ENCODE measurements around the gene GPR132. TPM values are rescaled to one million over a fixed set of nuclear protein-coding genes. Genes with fewer than 3 reads are reported as not detected.

The GPR132 gene
- total and polyA plus RNA-seq, 2 experiments from 2014 or later = 0.14 TPM; not detected in 1

DNA sequence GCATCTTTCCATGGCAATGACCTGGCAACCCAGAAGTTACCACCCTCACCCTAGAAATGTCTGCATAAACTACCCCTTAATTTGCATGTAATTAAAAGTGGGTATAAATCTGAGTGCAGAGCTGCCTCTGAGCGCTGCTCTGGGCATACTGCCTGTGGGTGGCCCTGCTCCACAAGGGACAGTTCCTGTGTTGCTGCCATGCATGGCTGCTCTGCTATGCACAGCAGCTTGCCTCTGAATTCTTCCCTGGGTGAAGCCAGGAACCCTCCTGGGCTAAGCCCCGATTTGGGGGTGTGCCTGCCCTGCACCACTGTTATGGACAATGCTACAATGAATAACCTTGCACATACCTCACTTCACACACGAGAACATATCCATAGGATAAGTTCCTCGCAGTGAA, 35.7 kb upstream of the GPR132 start (continued):
- TF ChIP-seq, protein P1, sequence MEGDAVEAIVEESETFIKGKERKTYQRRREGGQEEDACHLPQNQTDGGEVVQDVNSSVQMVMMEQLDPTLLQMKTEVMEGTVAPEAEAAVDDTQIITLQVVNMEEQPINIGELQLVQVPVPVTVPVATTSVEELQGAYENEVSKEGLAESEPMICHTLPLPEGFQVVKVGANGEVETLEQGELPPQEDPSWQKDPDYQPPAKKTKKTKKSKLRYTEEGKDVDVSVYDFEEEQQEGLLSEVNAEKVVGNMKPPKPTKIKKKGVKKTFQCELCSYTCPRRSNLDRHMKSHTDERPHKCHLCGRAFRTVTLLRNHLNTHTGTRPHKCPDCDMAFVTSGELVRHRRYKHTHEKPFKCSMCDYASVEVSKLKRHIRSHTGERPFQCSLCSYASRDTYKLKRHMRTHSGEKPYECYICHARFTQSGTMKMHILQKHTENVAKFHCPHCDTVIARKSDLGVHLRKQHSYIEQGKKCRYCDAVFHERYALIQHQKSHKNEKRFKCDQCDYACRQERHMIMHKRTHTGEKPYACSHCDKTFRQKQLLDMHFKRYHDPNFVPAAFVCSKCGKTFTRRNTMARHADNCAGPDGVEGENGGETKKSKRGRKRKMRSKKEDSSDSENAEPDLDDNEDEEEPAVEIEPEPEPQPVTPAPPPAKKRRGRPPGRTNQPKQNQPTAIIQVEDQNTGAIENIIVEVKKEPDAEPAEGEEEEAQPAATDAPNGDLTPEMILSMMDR (conservative IDR thresholded peaks at IDR 0.05; ENCODE audit: low read depth in 2 of 2) = no peak
- TF ChIP-seq ZNF331 (CRISPR knock-in tag; IDR thresholded peaks at IDR 0.05; ENCODE audit: low read depth) (no peak), EZH2phosphoT487 (IDR thresholded peaks at IDR 0.05; ENCODE audit: unreplicated experiment) (no peak), JUNB (IDR thresholded peaks at IDR 0.05; ENCODE audit: unreplicated experiment) (no peak), NANOG (IDR thresholded peaks at IDR 0.05; ENCODE audit: borderline replicate concordance) (no peak), EZH2 (IDR thresholded peaks at IDR 0.05; ENCODE audit: low read depth, unreplicated experiment) (no peak), STAT1 (IDR thresholded peaks at IDR 0.05; ENCODE audit: unreplicated experiment) (no peak)

DNA sequence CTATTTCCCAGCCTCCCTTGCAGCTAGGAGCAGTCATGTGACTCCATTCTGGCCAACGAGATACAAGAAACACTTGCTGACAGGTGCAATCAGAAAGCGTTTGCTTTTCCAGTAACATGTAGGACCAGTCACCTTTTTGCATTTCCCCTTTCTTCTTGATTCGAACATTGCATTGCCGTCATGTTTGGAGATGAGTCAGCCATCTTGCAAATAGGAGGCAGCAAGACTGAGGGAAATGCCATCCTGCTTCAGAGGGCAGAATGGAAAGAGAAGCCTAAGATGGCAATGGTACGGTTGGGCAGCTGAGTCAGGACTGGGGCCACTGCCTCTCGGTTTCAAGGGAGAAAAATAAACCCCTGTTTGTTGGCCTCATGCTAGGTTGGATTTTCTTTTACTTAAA, 34.5 kb upstream of the GPR132 start:
- H3K4me3 ChIP-seq = no peak overlapping the region
- no peaks in the 10 kb centered on the region for H3K4me1 Mint-ChIP-seq
- no peaks in the 10 kb centered on the region for H3K9me2 ChIP-seq (ENCODE audit: insufficient read depth)
- H3K9me3 Mint-ChIP-seq = peaks cover 34% of the 10 kb centered on the region
- ATAC-seq = no peak
- no peak overlapping the region for H2AFZ ChIP-seq
- peaks cover 11% of the 10 kb centered on the region; the same call in 1 of the 2 replicates for H3K27me3 ChIP-seq (ENCODE audit: insufficient read depth)
- H3K4me1 ChIP-seq (ENCODE audit: insufficient read depth) = no peaks in the 10 kb centered on the region
- H3K4me3 Mint-ChIP-seq = no peak overlapping the region
- H4K20me1 ChIP-seq (replicated peaks; ENCODE audit: insufficient read depth) = no peaks in the 10 kb centered on the region
- DNase-seq (ENCODE audit: low spot score) = no peak
- peaks cover 10% of the 10 kb centered on the region for H3K27me3 Mint-ChIP-seq (ENCODE audit: insufficient read depth, low read depth, poor library complexity)
- no peaks in the 10 kb centered on the region for H3K79me2 ChIP-seq (replicated peaks; ENCODE audit: insufficient read depth)
- H3K36me3 ChIP-seq (ENCODE audit: insufficient read depth) = no peaks in the 10 kb centered on the region
- no peaks in the 10 kb centered on the region for H3F3A ChIP-seq (replicated peaks; ENCODE audit: low read depth)
- H3K27ac ChIP-seq (ENCODE audit: low read depth) = no peak overlapping the region
- H3K27ac Mint-ChIP-seq = no peak overlapping the region
- H3K36me3 Mint-ChIP-seq (ENCODE audit: low read depth) = peaks cover 4% of the 10 kb centered on the region
- H3K4me2 ChIP-seq = no peak overlapping the region
- TF ChIP-seq, protein P2, sequence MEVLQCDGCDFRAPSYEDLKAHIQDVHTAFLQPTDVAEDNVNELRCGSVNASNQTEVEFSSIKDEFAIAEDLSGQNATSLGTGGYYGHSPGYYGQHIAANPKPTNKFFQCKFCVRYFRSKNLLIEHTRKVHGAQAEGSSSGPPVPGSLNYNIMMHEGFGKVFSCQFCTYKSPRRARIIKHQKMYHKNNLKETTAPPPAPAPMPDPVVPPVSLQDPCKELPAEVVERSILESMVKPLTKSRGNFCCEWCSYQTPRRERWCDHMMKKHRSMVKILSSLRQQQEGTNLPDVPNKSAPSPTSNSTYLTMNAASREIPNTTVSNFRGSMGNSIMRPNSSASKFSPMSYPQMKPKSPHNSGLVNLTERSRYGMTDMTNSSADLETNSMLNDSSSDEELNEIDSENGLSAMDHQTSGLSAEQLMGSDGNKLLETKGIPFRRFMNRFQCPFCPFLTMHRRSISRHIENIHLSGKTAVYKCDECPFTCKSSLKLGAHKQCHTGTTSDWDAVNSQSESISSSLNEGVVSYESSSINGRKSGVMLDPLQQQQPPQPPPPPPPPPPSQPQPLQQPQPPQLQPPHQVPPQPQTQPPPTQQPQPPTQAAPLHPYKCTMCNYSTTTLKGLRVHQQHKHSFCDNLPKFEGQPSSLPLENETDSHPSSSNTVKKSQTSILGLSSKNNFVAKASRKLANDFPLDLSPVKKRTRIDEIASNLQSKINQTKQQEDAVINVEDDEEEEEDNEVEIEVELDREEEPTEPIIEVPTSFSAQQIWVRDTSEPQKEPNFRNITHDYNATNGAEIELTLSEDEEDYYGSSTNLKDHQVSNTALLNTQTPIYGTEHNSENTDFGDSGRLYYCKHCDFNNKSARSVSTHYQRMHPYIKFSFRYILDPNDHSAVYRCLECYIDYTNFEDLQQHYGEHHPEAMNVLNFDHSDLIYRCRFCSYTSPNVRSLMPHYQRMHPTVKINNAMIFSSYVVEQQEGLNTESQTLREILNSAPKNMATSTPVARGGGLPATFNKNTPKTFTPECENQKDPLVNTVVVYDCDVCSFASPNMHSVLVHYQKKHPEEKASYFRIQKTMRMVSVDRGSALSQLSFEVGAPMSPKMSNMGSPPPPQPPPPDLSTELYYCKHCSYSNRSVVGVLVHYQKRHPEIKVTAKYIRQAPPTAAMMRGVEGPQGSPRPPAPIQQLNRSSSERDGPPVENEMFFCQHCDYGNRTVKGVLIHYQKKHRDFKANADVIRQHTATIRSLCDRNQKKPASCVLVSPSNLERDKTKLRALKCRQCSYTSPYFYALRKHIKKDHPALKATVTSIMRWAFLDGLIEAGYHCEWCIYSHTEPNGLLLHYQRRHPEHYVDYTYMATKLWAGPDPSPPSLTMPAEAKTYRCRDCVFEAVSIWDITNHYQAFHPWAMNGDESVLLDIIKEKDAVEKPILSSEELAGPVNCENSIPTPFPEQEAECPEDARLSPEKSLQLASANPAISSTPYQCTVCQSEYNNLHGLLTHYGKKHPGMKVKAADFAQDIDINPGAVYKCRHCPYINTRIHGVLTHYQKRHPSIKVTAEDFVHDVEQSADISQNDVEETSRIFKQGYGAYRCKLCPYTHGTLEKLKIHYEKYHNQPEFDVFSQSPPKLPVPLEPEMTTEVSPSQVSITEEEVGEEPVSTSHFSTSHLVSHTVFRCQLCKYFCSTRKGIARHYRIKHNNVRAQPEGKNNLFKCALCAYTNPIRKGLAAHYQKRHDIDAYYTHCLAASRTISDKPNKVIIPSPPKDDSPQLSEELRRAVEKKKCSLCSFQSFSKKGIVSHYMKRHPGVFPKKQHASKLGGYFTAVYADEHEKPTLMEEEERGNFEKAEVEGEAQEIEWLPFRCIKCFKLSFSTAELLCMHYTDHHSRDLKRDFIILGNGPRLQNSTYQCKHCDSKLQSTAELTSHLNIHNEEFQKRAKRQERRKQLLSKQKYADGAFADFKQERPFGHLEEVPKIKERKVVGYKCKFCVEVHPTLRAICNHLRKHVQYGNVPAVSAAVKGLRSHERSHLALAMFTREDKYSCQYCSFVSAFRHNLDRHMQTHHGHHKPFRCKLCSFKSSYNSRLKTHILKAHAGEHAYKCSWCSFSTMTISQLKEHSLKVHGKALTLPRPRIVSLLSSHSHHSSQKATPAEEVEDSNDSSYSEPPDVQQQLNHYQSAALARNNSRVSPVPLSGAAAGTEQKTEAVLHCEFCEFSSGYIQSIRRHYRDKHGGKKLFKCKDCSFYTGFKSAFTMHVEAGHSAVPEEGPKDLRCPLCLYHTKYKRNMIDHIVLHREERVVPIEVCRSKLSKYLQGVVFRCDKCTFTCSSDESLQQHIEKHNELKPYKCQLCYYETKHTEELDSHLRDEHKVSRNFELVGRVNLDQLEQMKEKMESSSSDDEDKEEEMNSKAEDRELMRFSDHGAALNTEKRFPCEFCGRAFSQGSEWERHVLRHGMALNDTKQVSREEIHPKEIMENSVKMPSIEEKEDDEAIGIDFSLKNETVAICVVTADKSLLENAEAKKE (CRISPR knock-in tag; IDR thresholded peaks at IDR 0.05) = no peak
- TF ChIP-seq, protein P3, sequence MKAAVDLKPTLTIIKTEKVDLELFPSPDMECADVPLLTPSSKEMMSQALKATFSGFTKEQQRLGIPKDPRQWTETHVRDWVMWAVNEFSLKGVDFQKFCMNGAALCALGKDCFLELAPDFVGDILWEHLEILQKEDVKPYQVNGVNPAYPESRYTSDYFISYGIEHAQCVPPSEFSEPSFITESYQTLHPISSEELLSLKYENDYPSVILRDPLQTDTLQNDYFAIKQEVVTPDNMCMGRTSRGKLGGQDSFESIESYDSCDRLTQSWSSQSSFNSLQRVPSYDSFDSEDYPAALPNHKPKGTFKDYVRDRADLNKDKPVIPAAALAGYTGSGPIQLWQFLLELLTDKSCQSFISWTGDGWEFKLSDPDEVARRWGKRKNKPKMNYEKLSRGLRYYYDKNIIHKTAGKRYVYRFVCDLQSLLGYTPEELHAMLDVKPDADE (IDR thresholded peaks at IDR 0.05) = no peak
- no peak for TF ChIP-seq ZNF114 (CRISPR knock-in tag; IDR thresholded peaks at IDR 0.05)
- TF ChIP-seq ZNF331 (CRISPR knock-in tag; IDR thresholded peaks at IDR 0.05; ENCODE audit: low read depth) = no peak
- TF ChIP-seq, protein P4, sequence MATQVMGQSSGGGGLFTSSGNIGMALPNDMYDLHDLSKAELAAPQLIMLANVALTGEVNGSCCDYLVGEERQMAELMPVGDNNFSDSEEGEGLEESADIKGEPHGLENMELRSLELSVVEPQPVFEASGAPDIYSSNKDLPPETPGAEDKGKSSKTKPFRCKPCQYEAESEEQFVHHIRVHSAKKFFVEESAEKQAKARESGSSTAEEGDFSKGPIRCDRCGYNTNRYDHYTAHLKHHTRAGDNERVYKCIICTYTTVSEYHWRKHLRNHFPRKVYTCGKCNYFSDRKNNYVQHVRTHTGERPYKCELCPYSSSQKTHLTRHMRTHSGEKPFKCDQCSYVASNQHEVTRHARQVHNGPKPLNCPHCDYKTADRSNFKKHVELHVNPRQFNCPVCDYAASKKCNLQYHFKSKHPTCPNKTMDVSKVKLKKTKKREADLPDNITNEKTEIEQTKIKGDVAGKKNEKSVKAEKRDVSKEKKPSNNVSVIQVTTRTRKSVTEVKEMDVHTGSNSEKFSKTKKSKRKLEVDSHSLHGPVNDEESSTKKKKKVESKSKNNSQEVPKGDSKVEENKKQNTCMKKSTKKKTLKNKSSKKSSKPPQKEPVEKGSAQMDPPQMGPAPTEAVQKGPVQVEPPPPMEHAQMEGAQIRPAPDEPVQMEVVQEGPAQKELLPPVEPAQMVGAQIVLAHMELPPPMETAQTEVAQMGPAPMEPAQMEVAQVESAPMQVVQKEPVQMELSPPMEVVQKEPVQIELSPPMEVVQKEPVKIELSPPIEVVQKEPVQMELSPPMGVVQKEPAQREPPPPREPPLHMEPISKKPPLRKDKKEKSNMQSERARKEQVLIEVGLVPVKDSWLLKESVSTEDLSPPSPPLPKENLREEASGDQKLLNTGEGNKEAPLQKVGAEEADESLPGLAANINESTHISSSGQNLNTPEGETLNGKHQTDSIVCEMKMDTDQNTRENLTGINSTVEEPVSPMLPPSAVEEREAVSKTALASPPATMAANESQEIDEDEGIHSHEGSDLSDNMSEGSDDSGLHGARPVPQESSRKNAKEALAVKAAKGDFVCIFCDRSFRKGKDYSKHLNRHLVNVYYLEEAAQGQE (IDR thresholded peaks at IDR 0.05; ENCODE audit: unreplicated experiment) = no peak
- no peak for TF ChIP-seq EZH2 (IDR thresholded peaks at IDR 0.05; ENCODE audit: low read depth, unreplicated experiment)
